Tibial nerve (tissue), 4 donors: Measurements from ENCODE around the gene ATAD3B. TPM values are rescaled to one million over a fixed set of nuclear protein-coding genes. Genes with fewer than 3 reads are reported as not detected.
A peak's percentile ranks its signal among the peaks of the same experiment; 100 is the strongest.

Source experiments
- DNase-seq, 2 donors: peaks; one replicate each; pipeline ENCODE4 v3.0.0-alpha.2; 2019; ENCODE audit warnings: low spot score in 2 of 2
- H3K27ac ChIP-seq, 4 donors: fragments of 200-600 bp; sonication (generic) in 3 of 4; one replicate each; pipeline ENCODE4 v1.5.1; 2017 to 2019; ENCODE audit warnings: mild to moderate bottlenecking in 1 of 4
- H3K27me3 ChIP-seq, 2 donors: fragments of 200-600 bp; sonication (generic) in 1 of 2; one replicate each; pipeline versions ENCODE4 v1.5.1 to v1.6.0; 2017 to 2019
- H3K36me3 ChIP-seq, 3 donors: fragments of 200-600 bp; sonication (generic); one replicate each; pipeline ENCODE4 v1.5.1; 2018 to 2019
- H3K4me1 ChIP-seq, 4 donors: fragments of 200-600 bp; sonication (generic) in 3 of 4; one replicate each; pipeline ENCODE4 v1.5.1; 2017 to 2019
- H3K4me3 ChIP-seq, 4 donors: fragments of 200-600 bp; sonication (generic) in 3 of 4; one replicate each; pipeline ENCODE4 v1.5.1; 2017 to 2019; ENCODE audit warnings: mild to moderate bottlenecking in 1 of 4, moderate library complexity in 1 of 4
- H3K9me3 ChIP-seq, 4 donors: fragments of 200-600 bp; sonication (generic) in 3 of 4; one replicate each; pipeline ENCODE4 v1.5.1; 2017 to 2019
- CTCF ChIP-seq, 5 experiments: fragments of 200-600 bp in 3 of 5; fragments of 450-650 bp in 2 of 5; sonication (generic) in 3 of 5; IDR thresholded peaks; one replicate each; pipeline ENCODE4 v1.5.1; 2016 to 2019; ENCODE audit warnings: antibody characterized with exemption in 5 of 5, mild to moderate bottlenecking in 3 of 5, moderate library complexity in 2 of 5
- EP300 ChIP-seq, 2 donors: sonication (generic); formaldehyde crosslinking; IDR thresholded peaks; one replicate each; pipeline ENCODE4 v1.6.1; 2017; ENCODE audit warnings: antibody characterized with exemption in 2 of 2, mild to moderate bottlenecking in 1 of 2
- POLR2A ChIP-seq, 2 donors: fragments of 450-650 bp; IDR thresholded peaks; one replicate each; pipeline ENCODE4 v1.6.1; 2017; ENCODE audit warnings: antibody characterized with exemption in 2 of 2, mild to moderate bottlenecking in 2 of 2, moderate library complexity in 2 of 2
- WGBS, 2 donors: methylation state at CpG; one replicate each; pipeline ENCODE4 v1.1.5; 2018; 5-methylcytosine and 5-hydroxymethylcytosine counted together
- total RNA-seq, 4 donors: library from RNA; depleted of rRNA; stranded (reverse); fragments of >200 nt; gene quantifications; one replicate each; pipeline ENCODE4 v1.1.0, GENCODE V29; 2016

The ATAD3B gene
- total RNA-seq = 10 to 100 TPM; 18.4 to 48.9 (median 22.5) TPM

- WGBS, 2 donors = 0 to 2% methylated on average over 13 to 16 of the region's 87 CpGs
- Histone ChIP-seq H3K4me3 (peak within 1 kb of the TSS; percentile 62 to 91 (median 76)), H3K9me3 (no peaks in the 10 kb centered on the region), H3K27me3 (no peaks in the 10 kb centered on the region), H3K36me3 (peaks cover 0 to 3% (median 0%) of the 10 kb centered on the region in 3 donors), H3K4me1 (peaks cover 0 to 29% (median 12%) of the 10 kb centered on the region in 4 donors), H3K27ac (peak within 1 kb of the TSS; percentile 67 to 86 (median 84))
- TF ChIP-seq POLR2A (IDR thresholded peaks at IDR 0.05) (peak in 1 of 2 donors; percentile 33), EP300 (IDR thresholded peaks at IDR 0.05) (peak; percentile 93 to 94), CTCF (IDR thresholded peaks at IDR 0.05) (peak in 2 of 5 experiments; percentile 23 to 38)
- peak; percentile 85 to 88 for DNase-seq
Observed at GRCh38 chr1:1471389-1472052, at the start of gene ATAD3B. ATAD3B (plus strand) TSS chr1:1471765; CDS start chr1:1471885, 120 bp downstream.

- WGBS, 2 donors = 81 to 89% methylated on average over 7 of the region's 7 CpGs
- DNase-seq = no peak
- H3K27ac ChIP-seq = peak overlapping the region; percentile 61 to 94 (median 81)
- H3K36me3 ChIP-seq = no peaks in the 10 kb centered on the region
- H3K4me3 ChIP-seq = no peak overlapping the region
- H3K27me3 ChIP-seq = peaks cover 0 to 7% of the 10 kb centered on the region in 2 donors
- H3K9me3 ChIP-seq = no peaks in the 10 kb centered on the region
- peaks cover 0 to 72% (median 23%) of the 10 kb centered on the region in 4 donors for H3K4me1 ChIP-seq
- TF ChIP-seq CTCF (IDR thresholded peaks at IDR 0.05) = no peak
- TF ChIP-seq EP300 (IDR thresholded peaks at IDR 0.05) = no peak
- no peak for TF ChIP-seq POLR2A (IDR thresholded peaks at IDR 0.05)
Observed at GRCh38 chr1:1421907-1422464, 49.6 kb upstream of the ATAD3B start.

GRCh38 chr1:1422465-1423244 is 48.9 kb upstream of the ATAD3B start:
- DNase-seq = no peak

GRCh38 chr1:1423245-1423597 is 48.3 kb upstream of the ATAD3B start:
- no peaks in the 10 kb centered on the region for H3K36me3 ChIP-seq
- no peak overlapping the region for H3K4me3 ChIP-seq
- DNase-seq = no peak
- TF ChIP-seq CTCF (IDR thresholded peaks at IDR 0.05) = no peak
- no peak for TF ChIP-seq POLR2A (IDR thresholded peaks at IDR 0.05)
- TF ChIP-seq EP300 (IDR thresholded peaks at IDR 0.05) = no peak
- peaks cover 0 to 73% (median 24%) of the 10 kb centered on the region in 4 donors for H3K4me1 ChIP-seq
- H3K9me3 ChIP-seq = no peaks in the 10 kb centered on the region
- WGBS, 2 donors = 85 to 91% methylated on average over 7 of the region's 7 CpGs
- peaks cover 0 to 7% of the 10 kb centered on the region in 2 donors for H3K27me3 ChIP-seq
- H3K27ac ChIP-seq = peak overlapping the region; percentile 22 to 94 (median 81)

More at GRCh38 chr1:1422465-1423244, 48.9 kb upstream of the ATAD3B start:
- TF ChIP-seq CTCF (IDR thresholded peaks at IDR 0.05) (no peak), EP300 (IDR thresholded peaks at IDR 0.05) (no peak)
- H3K4me1 ChIP-seq = peaks cover 0 to 76% (median 23%) of the 10 kb centered on the region in 4 donors
- H3K27me3 ChIP-seq = peaks cover 0 to 7% of the 10 kb centered on the region in 2 donors
- H3K27ac ChIP-seq = peak overlapping the region; percentile 54 to 94 (median 81)
- no peaks in the 10 kb centered on the region for H3K9me3 ChIP-seq
- WGBS, 2 donors = 36 to 46% methylated on average over 27 to 29 of the region's 29 CpGs
- no peaks in the 10 kb centered on the region for H3K36me3 ChIP-seq
- no peak overlapping the region for H3K4me3 ChIP-seq
